Kidney epithelial cell (primary cell): ENCODE results near the gene TJP3. TPM values are rescaled to one million over a fixed set of nuclear protein-coding genes. Genes with fewer than 3 reads are reported as not detected.

ENCODE experiments used
- DNase-seq: peaks from one replicate; pipeline ENCODE4 v3.0.0-alpha.2; 2010; ENCODE audit warnings: low read depth
- H3K27me3 ChIP-seq: 2 replicates; pipeline ENCODE4 v1.6.0; 2011; ENCODE audit warnings: low read length; ENCODE audit not compliant: control insufficient read depth, insufficient read depth
- H3K36me3 ChIP-seq: 2 replicates; pipeline ENCODE4 v1.5.1; 2011; ENCODE audit warnings: low read length; ENCODE audit not compliant: control insufficient read depth, insufficient read depth
- H3K4me3 ChIP-seq: 2 replicates; pipeline ENCODE4 v1.5.1; 2011; ENCODE audit warnings: low read depth, mild to moderate bottlenecking, control low read depth, low read length
- CTCF ChIP-seq: IDR thresholded peaks from 2 replicates; pipeline ENCODE4 v1.5.1; 2011; ENCODE audit warnings: mild to moderate bottlenecking, moderate library complexity, low read length, control low read depth, inconsistent platforms; ENCODE audit not compliant: insufficient read depth, poor library complexity, severe bottlenecking
- total RNA-seq: library from RNA; depleted of rRNA; stranded (reverse); fragments of >200 nt; gene quantifications from 2 replicates; pipeline ENCODE4 v1.2.3, GENCODE V29; 2015

TJP3 gene
- total RNA-seq, 1 donor from 2014 or later: 1.7 TPM

GRCh38 chr19:3782330-3782729 is 74.1 kb downstream of the TJP3 start:
- Histone ChIP-seq H3K4me3 (no peak overlapping the region), H3K27me3 (peaks cover 31% of the 10 kb centered on the region), H3K36me3 (no peaks in the 10 kb centered on the region)
- no peak for DNase-seq
- no peak for TF ChIP-seq CTCF

- H3K27me3 ChIP-seq: peaks cover 31% of the 10 kb centered on the region
- no peak for TF ChIP-seq CTCF
- DNase-seq: no peak
- H3K36me3 ChIP-seq: no peaks in the 10 kb centered on the region
- H3K4me3 ChIP-seq: no peak overlapping the region
These were observed 74.7 kb downstream of the TJP3 start for GRCh38 chr19:3782903-3783302.

- no peak overlapping the region for H3K4me3 ChIP-seq
- H3K36me3 ChIP-seq: no peaks in the 10 kb centered on the region
- TF ChIP-seq CTCF: no peak
- H3K27me3 ChIP-seq: peaks cover 31% of the 10 kb centered on the region
- no peak for DNase-seq
These were observed 75.7 kb downstream of the TJP3 start for GRCh38 chr19:3783660-3784584.

- DNase-seq: no peak
- peaks cover 31% of the 10 kb centered on the region for H3K27me3 ChIP-seq
- TF ChIP-seq CTCF: no peak
- no peak overlapping the region for H3K4me3 ChIP-seq
- H3K36me3 ChIP-seq: no peaks in the 10 kb centered on the region
These were observed 76.6 kb downstream of the TJP3 start for GRCh38 chr19:3784607-3785450.

GRCh38 chr19:3785451-3785937 is 77.3 kb downstream of the TJP3 start:
- Histone ChIP-seq H3K4me3 (no peak overlapping the region), H3K27me3 (peaks cover 31% of the 10 kb centered on the region), H3K36me3 (no peaks in the 10 kb centered on the region)
- no peak for DNase-seq
- no peak for TF ChIP-seq CTCF
